Measurements from ENCODE around the gene GREB1.

Gene GREB1

GRCh38 chr2:11591091-11591490 is 57.2 kb downstream of the GREB1 start:
- H3K9me3 ChIP-seq (ENCODE audit: low read length) = no peaks in the 10 kb centered on the region
- no peak for TF ChIP-seq EZH2 (IDR thresholded peaks at IDR 0.05; ENCODE audit: borderline replicate concordance, low read length)
- TF ChIP-seq CTCF (IDR thresholded peaks at IDR 0.05; ENCODE audit: low read length) = no peak

GRCh38 chr2:11592671-11593574 is 59.1 kb downstream of the GREB1 start:
- H2AFZ ChIP-seq (ENCODE audit: low read length) = no peak overlapping the region
- H3K9ac ChIP-seq (ENCODE audit: low read length) = no peak overlapping the region
- H3K9me3 ChIP-seq (ENCODE audit: low read length) = no peaks in the 10 kb centered on the region
- no peaks in the 10 kb centered on the region for H4K20me1 ChIP-seq (ENCODE audit: insufficient read depth, low read length)
- H3F3A ChIP-seq (ENCODE audit: insufficient read depth, low read length) = no peaks in the 10 kb centered on the region
- H3K27me3 ChIP-seq (ENCODE audit: insufficient read depth, low read length) = no peaks in the 10 kb centered on the region
- H3K9me2 ChIP-seq (ENCODE audit: low read depth, low read length) = no peaks in the 10 kb centered on the region
- no peak overlapping the region for H3K27ac ChIP-seq (ENCODE audit: low read depth, low read length, poor library complexity, severe bottlenecking)
- no peak overlapping the region for H3K4me2 ChIP-seq (ENCODE audit: low read length)
- no peaks in the 10 kb centered on the region for H3K79me2 ChIP-seq (ENCODE audit: insufficient read depth, low read length)
- H3K36me3 ChIP-seq (ENCODE audit: insufficient read depth, low read length) = no peaks in the 10 kb centered on the region
- no peak overlapping the region for H3K4me3 ChIP-seq (ENCODE audit: low read depth, low read length, poor library complexity, severe bottlenecking)
- H3K4me1 ChIP-seq (ENCODE audit: insufficient read depth, low read length, severe bottlenecking) = peaks cover 9% of the 10 kb centered on the region
- TF ChIP-seq CTCF (IDR thresholded peaks at IDR 0.05; ENCODE audit: low read length) (no peak), EZH2 (IDR thresholded peaks at IDR 0.05; ENCODE audit: borderline replicate concordance, low read length) (no peak)

More at GRCh38 chr2:11591091-11591490, 57.2 kb downstream of the GREB1 start:
- no peaks in the 10 kb centered on the region for H3K36me3 ChIP-seq (ENCODE audit: insufficient read depth, low read length)
- H2AFZ ChIP-seq (ENCODE audit: low read length) = no peak overlapping the region
- H3F3A ChIP-seq (ENCODE audit: insufficient read depth, low read length) = no peaks in the 10 kb centered on the region
- H3K4me3 ChIP-seq (ENCODE audit: low read depth, low read length, poor library complexity, severe bottlenecking) = no peak overlapping the region
- H3K9ac ChIP-seq (ENCODE audit: low read length) = no peak overlapping the region
- H4K20me1 ChIP-seq (ENCODE audit: insufficient read depth, low read length) = no peaks in the 10 kb centered on the region
- H3K27me3 ChIP-seq (ENCODE audit: insufficient read depth, low read length) = no peaks in the 10 kb centered on the region
- no peak overlapping the region for H3K4me2 ChIP-seq (ENCODE audit: low read length)
- H3K79me2 ChIP-seq (ENCODE audit: insufficient read depth, low read length) = no peaks in the 10 kb centered on the region
- H3K27ac ChIP-seq (ENCODE audit: low read depth, low read length, poor library complexity, severe bottlenecking) = no peak overlapping the region
- H3K9me2 ChIP-seq (ENCODE audit: low read depth, low read length) = no peaks in the 10 kb centered on the region
- peaks cover 9% of the 10 kb centered on the region for H3K4me1 ChIP-seq (ENCODE audit: insufficient read depth, low read length, severe bottlenecking)

- H3F3A ChIP-seq (ENCODE audit: insufficient read depth, low read length) = no peaks in the 10 kb centered on the region
- H2AFZ ChIP-seq (ENCODE audit: low read length) = no peak overlapping the region
- no peak overlapping the region for H3K9ac ChIP-seq (ENCODE audit: low read length)
- H3K27me3 ChIP-seq (ENCODE audit: insufficient read depth, low read length) = no peaks in the 10 kb centered on the region
- H3K36me3 ChIP-seq (ENCODE audit: insufficient read depth, low read length) = peaks cover 8% of the 10 kb centered on the region
- TF ChIP-seq CTCF (IDR thresholded peaks at IDR 0.05; ENCODE audit: low read length) (no peak), EZH2 (IDR thresholded peaks at IDR 0.05; ENCODE audit: borderline replicate concordance, low read length) (no peak)
- no peaks in the 10 kb centered on the region for H4K20me1 ChIP-seq (ENCODE audit: insufficient read depth, low read length)
- H3K79me2 ChIP-seq (ENCODE audit: insufficient read depth, low read length) = no peaks in the 10 kb centered on the region
- H3K9me2 ChIP-seq (ENCODE audit: low read depth, low read length) = no peaks in the 10 kb centered on the region
- no peak overlapping the region for H3K4me2 ChIP-seq (ENCODE audit: low read length)
- no peak overlapping the region for H3K4me3 ChIP-seq (ENCODE audit: low read depth, low read length, poor library complexity, severe bottlenecking)
- H3K9me3 ChIP-seq (ENCODE audit: low read length) = no peaks in the 10 kb centered on the region
- H3K4me1 ChIP-seq (ENCODE audit: insufficient read depth, low read length, severe bottlenecking) = no peaks in the 10 kb centered on the region
- no peak overlapping the region for H3K27ac ChIP-seq (ENCODE audit: low read depth, low read length, poor library complexity, severe bottlenecking)
These were observed 63.0 kb downstream of the GREB1 start for GRCh38 chr2:11596801-11597200.
